Small intestine (tissue), 16 donors: ENCODE results near the gene MLXIPL. TPM values are rescaled to one million over a fixed set of nuclear protein-coding genes. Genes with fewer than 3 reads are reported as not detected.

Experiments used
- DNase-seq, 2 donors: peaks; one replicate each; pipeline versions ENCODE4 v3.0.0 to v3.0.0-alpha.2; 2013
- FAIRE-seq: peaks from 2 replicates; lab custom pipeline; 2012; peaks lifted over from hg19 to GRCh38; lab: Jason Lieb, UNC
- H3K27ac ChIP-seq, 3 donors: one replicate each; pipeline ENCODE4 v1.5.1; 2013; ENCODE audit warnings: low read length in 2 of 3, mild to moderate bottlenecking in 2 of 3, control low read depth in 1 of 3, inconsistent platforms in 1 of 3, low read depth in 1 of 3, moderate library complexity in 1 of 3
- H3K27me3 ChIP-seq, 3 donors: one replicate each; pipeline ENCODE4 v1.6.1; 2013; ENCODE audit warnings: low read length in 3 of 3, inconsistent platforms in 1 of 3; ENCODE audit not compliant: control insufficient read depth in 3 of 3, insufficient read depth in 3 of 3
- H3K36me3 ChIP-seq, 3 donors: one replicate each; pipeline ENCODE4 v1.6.1; 2013; ENCODE audit warnings: low read length in 3 of 3, inconsistent platforms in 1 of 3, low read depth in 1 of 3, mild to moderate bottlenecking in 1 of 3, moderate library complexity in 1 of 3; ENCODE audit not compliant: control insufficient read depth in 3 of 3, insufficient read depth in 2 of 3
- H3K4me1 ChIP-seq, 3 donors: one replicate each; pipeline ENCODE4 v1.6.1; 2013; ENCODE audit warnings: low read length in 2 of 3, inconsistent platforms in 1 of 3, low read depth in 1 of 3, mild to moderate bottlenecking in 1 of 3, moderate library complexity in 1 of 3; ENCODE audit not compliant: control insufficient read depth in 3 of 3, insufficient read depth in 2 of 3
- H3K4me3 ChIP-seq, 3 donors: one replicate each; pipeline ENCODE4 v1.5.1; 2013; ENCODE audit warnings: low read length in 3 of 3, control low read depth in 1 of 3, inconsistent platforms in 1 of 3, low read depth in 1 of 3, mild to moderate bottlenecking in 1 of 3, moderate library complexity in 1 of 3
- H3K9me3 ChIP-seq, 2 donors: one replicate each; pipeline ENCODE4 v1.6.1; 2013; ENCODE audit warnings: low read depth in 1 of 2, low read length in 1 of 2; ENCODE audit not compliant: control insufficient read depth in 2 of 2, insufficient read depth in 1 of 2
- WGBS, 3 donors: extraction: QIAGEN DNeasy Blood & Tissue Kit; methylation state at CpG; one replicate each; pipeline ENCODE4 v1.1.7; 2013; 5-methylcytosine and 5-hydroxymethylcytosine counted together
- long read RNA-seq, 10 donors: transcript quantifications; one replicate each; lab custom pipeline, GENCODE V29; 2026
- polyA plus RNA-seq, 4 donors: library from polyadenylated mRNA; stranded (reverse) in 3 of 4; unstranded in 1 of 4; fragments of 200-250 nt in 3 of 4; fragments of 120-200 nt in 1 of 4; gene quantifications; one replicate each; pipeline versions ENCODE4 v1.2.1 to v1.2.3, GENCODE V29; 2013
- donor health status: healthy with polysubstance abuse.
- donor health status: control.
- donor health status: control.
- donor health status: Bipolar disorder and iron deficiency.
- donor health status: healthy.

MLXIPL gene, protein sequence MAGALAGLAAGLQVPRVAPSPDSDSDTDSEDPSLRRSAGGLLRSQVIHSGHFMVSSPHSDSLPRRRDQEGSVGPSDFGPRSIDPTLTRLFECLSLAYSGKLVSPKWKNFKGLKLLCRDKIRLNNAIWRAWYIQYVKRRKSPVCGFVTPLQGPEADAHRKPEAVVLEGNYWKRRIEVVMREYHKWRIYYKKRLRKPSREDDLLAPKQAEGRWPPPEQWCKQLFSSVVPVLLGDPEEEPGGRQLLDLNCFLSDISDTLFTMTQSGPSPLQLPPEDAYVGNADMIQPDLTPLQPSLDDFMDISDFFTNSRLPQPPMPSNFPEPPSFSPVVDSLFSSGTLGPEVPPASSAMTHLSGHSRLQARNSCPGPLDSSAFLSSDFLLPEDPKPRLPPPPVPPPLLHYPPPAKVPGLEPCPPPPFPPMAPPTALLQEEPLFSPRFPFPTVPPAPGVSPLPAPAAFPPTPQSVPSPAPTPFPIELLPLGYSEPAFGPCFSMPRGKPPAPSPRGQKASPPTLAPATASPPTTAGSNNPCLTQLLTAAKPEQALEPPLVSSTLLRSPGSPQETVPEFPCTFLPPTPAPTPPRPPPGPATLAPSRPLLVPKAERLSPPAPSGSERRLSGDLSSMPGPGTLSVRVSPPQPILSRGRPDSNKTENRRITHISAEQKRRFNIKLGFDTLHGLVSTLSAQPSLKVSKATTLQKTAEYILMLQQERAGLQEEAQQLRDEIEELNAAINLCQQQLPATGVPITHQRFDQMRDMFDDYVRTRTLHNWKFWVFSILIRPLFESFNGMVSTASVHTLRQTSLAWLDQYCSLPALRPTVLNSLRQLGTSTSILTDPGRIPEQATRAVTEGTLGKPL
- polyA plus RNA-seq = 100 to 1,000 TPM in 3 of 4 donors, 10 to 100 TPM in 1; 95.8 to 208 (median 128) TPM
- long read RNA-seq, donor 1, partial matches to known transcripts = 74 of 78 reads
- long read RNA-seq, donor 1, other reads (novel, unspliced or antisense) = 0 of 78 reads
- long read RNA-seq, donor 2 = 0 reads
- long read RNA-seq, donor 3, partial matches to known transcripts = 26 of 31 reads
- long read RNA-seq, donor 3, other reads (novel, unspliced or antisense) = 0 of 31 reads
- long read RNA-seq, donor 4 = 0 reads
- long read RNA-seq, donor 5 = 0 reads
- long read RNA-seq, donor 6, partial matches to known transcripts = 5 of 14 reads
- long read RNA-seq, donor 6, other reads (novel, unspliced or antisense) = 5 of 14 reads
- long read RNA-seq, donor 7 = 0 reads
- long read RNA-seq, donor 8 = 0 reads
- long read RNA-seq, donor 9, partial matches to known transcripts = 0 of 1 reads
- long read RNA-seq, donor 9, other reads (novel, unspliced or antisense) = 0 of 1 reads
- long read RNA-seq, donor 10, partial matches to known transcripts = 7 of 8 reads
- long read RNA-seq, donor 10, other reads (novel, unspliced or antisense) = 0 of 8 reads

GRCh38 chr7:73623798-73624668, at the start of gene MLXIPL:
Gene MLXIPL, minus strand, starts transcription at chr7:73624522. Its CDS starts 30 bp downstream, at chr7:73624492.
- peaks cover 0 to 28% (median 0%) of the 10 kb centered on the region in 3 donors for H3K36me3 ChIP-seq
- H3K27ac ChIP-seq = peak within 1 kb of the TSS; percentile 46 to 87 (median 71)
- H3K4me1 ChIP-seq = peaks cover 0 to 6% (median 5%) of the 10 kb centered on the region in 3 donors
- DNase-seq = peak; percentile 94
- no peak for FAIRE-seq
- WGBS, 3 donors = 3 to 7% (median 4%) methylated on average over 50 to 80 of the region's 80 CpGs
- no peaks in the 10 kb centered on the region for H3K9me3 ChIP-seq
- peak within 1 kb of the TSS; percentile 37 to 76 (median 72) for H3K4me3 ChIP-seq
- peaks cover 0 to 21% (median 2%) of the 10 kb centered on the region in 3 donors for H3K27me3 ChIP-seq

DNA sequence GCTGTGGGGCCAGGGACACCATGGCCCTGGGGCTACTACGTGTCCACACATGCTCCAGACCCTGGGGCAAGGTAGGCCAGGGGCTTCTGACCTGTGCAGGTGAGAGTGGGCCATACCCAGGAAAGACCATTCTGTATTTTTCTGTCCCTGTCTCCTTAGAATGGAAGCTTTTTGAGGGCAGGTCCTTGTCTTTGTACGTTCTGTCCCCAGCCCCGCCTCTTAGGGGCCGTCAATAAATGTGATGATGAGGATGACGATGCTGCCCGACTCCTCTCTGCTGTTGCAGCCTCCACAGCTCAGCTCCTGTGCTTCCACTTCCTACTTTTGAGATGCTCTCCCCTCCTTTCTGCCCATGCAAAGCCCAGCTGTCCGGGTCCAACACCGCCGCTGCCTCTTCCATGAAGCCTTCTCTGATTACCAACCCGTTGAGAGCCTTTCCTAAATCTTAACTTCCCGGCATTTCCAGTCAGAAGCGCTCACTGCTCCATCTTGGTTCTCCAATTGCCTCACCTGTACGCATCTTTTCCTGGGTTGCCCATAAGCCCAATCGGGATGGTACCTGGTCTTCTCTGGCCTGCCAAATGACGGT, 47.6 kb upstream of the MLXIPL start:
- H3K36me3 ChIP-seq = peaks cover 0 to 17% (median 0%) of the 10 kb centered on the region in 3 donors
- H3K4me1 ChIP-seq = peaks cover 0 to 14% (median 5%) of the 10 kb centered on the region in 3 donors
- DNase-seq (no peak), FAIRE-seq (no peak)
- no peaks in the 10 kb centered on the region for H3K9me3 ChIP-seq
- WGBS, 3 donors = 90 to 94% (median 93%) methylated on average over 15 of the region's 15 CpGs
- H3K4me3 ChIP-seq = no peak overlapping the region
- H3K27ac ChIP-seq = no peak overlapping the region
- no peaks in the 10 kb centered on the region for H3K27me3 ChIP-seq

DNA sequence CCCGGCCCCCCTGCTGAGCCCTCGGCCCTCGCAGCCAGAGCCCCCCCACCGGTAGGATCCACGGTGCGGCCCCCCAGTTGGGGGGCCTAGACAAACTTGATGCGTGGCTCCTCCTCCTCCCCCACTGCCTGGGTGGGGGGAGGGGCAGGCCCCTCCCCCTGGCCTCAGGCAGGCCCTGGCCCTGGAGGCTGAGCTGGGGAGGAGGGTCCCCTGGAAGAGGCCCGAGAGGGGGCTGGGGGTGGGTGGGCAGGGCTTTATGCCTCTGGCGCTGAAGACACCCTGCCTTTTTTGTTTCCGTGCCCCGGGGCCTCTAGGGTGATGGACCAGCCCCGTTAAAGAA, 47.0 kb upstream of the MLXIPL start:
- Histone ChIP-seq H3K4me3 (no peak overlapping the region), H3K9me3 (no peaks in the 10 kb centered on the region), H3K4me1 (peaks cover 0 to 14% (median 5%) of the 10 kb centered on the region in 3 donors), H3K27ac (no peak overlapping the region), H3K36me3 (peaks cover 0 to 17% (median 0%) of the 10 kb centered on the region in 3 donors), H3K27me3 (no peaks in the 10 kb centered on the region)
- no peak for DNase-seq
- no peak for FAIRE-seq
- 49 to 62% (median 55%) methylated on average over 11 to 12 of the region's 12 CpGs for WGBS, 3 donors

GRCh38 chr7:73669858-73670385, 45.6 kb upstream of the MLXIPL start:
- no peaks in the 10 kb centered on the region for H3K27me3 ChIP-seq
- no peak overlapping the region for H3K4me3 ChIP-seq
- peaks cover 0 to 17% (median 0%) of the 10 kb centered on the region in 3 donors for H3K36me3 ChIP-seq
- DNase-seq (no peak), FAIRE-seq (no peak)
- no peak overlapping the region for H3K27ac ChIP-seq
- H3K9me3 ChIP-seq = no peaks in the 10 kb centered on the region
- H3K4me1 ChIP-seq = peaks cover 0 to 20% (median 9%) of the 10 kb centered on the region in 3 donors
- 85 to 91% (median 86%) methylated on average over 12 of the region's 12 CpGs for WGBS, 3 donors

GRCh38 chr7:73669288-73669701, 45.0 kb upstream of the MLXIPL start:
- 77 to 82% (median 78%) methylated on average over 17 to 19 of the region's 19 CpGs for WGBS, 3 donors
- Histone ChIP-seq H3K27me3 (no peaks in the 10 kb centered on the region), H3K27ac (no peak overlapping the region), H3K9me3 (no peaks in the 10 kb centered on the region), H3K4me1 (peaks cover 0 to 20% (median 9%) of the 10 kb centered on the region in 3 donors), H3K36me3 (peaks cover 0 to 14% (median 0%) of the 10 kb centered on the region in 3 donors), H3K4me3 (no peak overlapping the region)
- FAIRE-seq = no peak
- DNase-seq = no peak

- H3K4me1 ChIP-seq = peaks cover 0 to 20% (median 9%) of the 10 kb centered on the region in 3 donors
- FAIRE-seq (no peak), DNase-seq (no peak)
- peaks cover 0 to 14% (median 0%) of the 10 kb centered on the region in 3 donors for H3K36me3 ChIP-seq
- H3K9me3 ChIP-seq = no peaks in the 10 kb centered on the region
- H3K4me3 ChIP-seq = peak overlapping the region in 1 of 3 donors; percentile 82
- H3K27me3 ChIP-seq = no peaks in the 10 kb centered on the region
- H3K27ac ChIP-seq = no peak overlapping the region
- 19 to 27% (median 24%) methylated on average over 5 of the region's 5 CpGs for WGBS, 3 donors
Measured at GRCh38 chr7:73668886-73669230, 44.5 kb upstream of the MLXIPL start.
